Stimulated activated CD4-positive, alpha-beta T cell treated with anti-CD3 and anti-CD28 coated beads, Interleukin-2, amount 100 ng/mL, for 4 hours (primary cell): ENCODE data around the gene APOL3.
A peak's percentile ranks its signal among the peaks of the same experiment; 100 is the strongest.
"Not testable (repeated sequence)": the region's sequence is repeated elsewhere in the genome, so short reads cannot be mapped to it uniquely, and the experiment has no call there.

Source experiments
- DNase-seq: peaks from one replicate; pipeline ENCODE4 v3.0.0-alpha.2; 2020; ENCODE audit warnings: low read depth

Gene APOL3

DNA sequence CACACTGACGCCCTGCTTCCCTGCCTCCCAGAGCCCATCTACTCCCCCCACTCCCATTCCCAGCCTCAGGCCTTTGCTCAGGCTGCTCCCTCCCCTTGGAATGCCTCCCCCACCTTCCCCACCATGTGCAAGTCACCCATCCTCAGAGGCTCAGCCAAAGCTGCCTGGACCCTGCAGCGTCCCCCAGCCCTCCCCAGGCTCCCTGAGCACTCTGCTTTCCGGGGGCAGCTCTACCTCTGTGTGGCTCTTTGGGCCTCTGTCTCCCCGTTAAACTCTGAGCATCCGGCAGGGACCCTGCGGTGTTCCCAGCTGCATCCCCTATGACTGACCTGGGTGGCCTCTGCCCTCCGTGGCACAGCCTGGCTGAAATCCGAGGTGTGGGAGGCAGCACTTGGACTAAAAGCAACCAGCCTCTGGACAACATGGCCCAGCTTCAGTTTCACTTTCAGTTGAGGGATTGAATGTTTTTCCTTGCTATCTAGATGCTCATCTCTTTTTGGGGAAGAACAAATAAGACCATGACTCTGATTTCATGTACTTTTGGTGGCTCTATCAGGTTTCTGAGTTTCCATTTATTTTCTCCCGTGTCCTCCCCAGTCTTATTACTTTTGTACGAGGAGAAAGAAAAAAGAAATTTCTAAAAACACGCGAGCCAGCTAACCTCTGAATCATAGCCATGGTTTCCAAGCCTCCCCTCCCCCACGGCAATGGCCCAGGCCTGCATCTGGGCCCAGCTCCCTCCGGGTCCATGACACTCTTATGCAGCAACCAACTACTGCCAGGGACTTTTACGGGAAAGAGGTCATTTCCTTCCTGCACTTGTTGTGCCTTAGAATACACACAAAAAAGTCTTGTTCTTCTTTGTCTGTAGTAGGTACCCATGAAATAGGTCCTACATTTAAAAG lies 3.8 kb downstream of the APOL3 start:
- DNase-seq, result peak; percentile 60

- no peak for DNase-seq
Measured at GRCh38 chr22:36156119-36156514, 4.4 kb downstream of the APOL3 start.

GRCh38 chr22:36155702-36156101 lies 4.9 kb downstream of the APOL3 start:
- no peak for DNase-seq

DNA sequence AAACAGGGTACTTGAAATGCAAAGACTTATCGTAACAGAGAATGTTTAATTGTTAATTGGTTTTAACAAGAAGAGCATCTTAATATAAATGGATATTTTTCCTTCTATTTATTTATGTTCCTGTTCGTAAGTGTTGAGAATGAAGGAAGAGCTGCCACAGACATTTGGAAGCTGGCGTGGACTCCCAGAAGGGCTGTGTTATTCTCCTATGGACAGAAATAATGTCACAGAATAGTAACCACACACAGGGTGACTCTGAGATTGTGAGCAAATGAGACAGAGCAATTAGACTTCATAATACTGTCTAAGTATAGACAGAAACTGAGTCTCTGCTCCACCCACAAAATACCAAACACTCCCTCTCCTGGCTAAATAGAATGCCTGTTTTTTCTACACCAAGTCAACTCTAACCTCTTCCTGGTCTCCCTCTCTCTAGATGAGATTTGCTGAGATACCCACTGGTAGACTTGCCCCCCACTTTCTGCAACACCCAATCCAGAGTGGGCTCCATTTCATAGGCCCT lies 6.1 kb downstream of the APOL3 start:
- no peak for DNase-seq

DNA sequence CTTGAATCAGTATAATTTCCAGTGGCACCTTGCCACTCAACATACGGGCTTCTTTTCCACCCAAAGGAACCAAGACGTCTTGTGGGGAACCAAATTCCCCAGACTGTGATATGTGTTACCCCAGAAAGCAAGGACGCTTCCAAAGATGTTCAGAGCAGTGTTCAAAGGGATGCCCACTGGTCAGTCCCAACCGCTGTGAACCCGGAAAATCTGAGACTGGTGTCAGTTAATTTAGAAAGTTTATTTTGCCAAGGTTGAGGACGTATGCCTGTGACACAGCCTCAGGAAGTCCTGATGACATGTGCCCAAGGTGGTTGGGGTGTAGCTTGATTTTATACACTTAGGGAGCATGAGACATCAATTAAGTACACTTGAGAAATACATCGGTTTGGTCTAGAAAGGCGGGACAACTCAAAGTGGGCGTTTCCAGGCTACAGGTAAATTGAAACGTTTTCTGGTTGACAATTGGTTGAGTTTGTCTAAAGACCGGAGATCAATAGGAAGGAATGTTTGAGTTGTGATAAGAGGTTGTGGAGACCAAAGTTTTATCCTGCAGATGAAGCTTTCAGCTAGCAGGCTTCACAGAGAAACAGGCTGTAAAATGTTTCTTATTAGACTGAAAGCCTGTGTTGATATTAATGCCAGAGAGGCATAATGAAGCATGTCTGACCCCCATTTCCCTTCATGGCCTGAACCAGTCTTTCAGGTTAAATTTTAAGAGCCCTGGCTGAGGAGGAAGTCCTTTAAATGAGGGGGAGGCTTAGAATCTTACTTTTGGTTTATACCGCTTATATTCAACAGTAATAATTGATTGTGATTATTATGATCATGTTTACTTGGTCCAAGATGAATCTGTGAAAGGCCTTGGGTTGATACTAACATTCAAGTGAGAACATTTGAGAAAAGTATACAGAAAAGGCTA lies 6.8 kb downstream of the APOL3 start:
- no peak for DNase-seq

DNA sequence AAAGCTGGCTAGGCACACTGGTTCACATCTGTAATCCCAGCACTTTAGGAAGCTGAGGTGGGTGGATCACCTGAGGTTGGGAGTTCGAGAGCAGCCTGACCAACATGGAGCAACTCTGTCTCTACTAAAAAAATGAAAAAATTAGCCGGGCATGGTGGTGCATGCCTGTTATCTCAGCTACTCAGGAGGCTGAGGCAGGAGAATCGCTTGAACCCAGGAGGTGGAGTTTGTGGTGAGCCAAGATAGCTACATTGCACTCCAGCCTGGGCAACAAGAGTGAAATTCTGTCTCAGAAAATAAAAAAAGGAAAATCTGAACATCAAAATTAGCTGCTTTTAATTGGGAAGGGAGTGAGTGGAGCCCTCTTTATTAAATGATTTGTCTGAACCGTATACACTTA lies 7.7 kb downstream of the APOL3 start:
- not testable (repeated sequence) for DNase-seq

DNA sequence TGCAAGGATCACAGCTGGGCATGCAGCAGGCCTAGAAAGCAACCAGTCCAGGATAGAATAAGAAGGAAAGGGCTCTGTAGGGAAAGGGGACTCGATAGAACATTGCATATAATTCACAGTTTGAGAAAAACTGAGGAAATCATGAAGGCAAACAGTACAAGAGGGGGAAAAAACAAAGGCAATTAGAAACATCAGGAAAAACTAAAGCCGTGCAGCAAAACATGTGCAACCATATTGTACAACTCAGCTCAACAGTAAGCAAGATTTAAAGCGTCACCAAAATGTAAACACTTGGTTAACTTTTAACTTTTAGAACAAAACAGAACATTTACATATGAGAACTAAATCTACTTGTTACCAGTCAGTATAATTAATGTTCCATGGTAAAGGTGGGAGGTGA lies 8.5 kb downstream of the APOL3 start:
- no peak for DNase-seq

- DNase-seq, result no peak
Measured at GRCh38 chr22:36151006-36151595, 9.5 kb downstream of the APOL3 start.

- no peak for DNase-seq
Measured at GRCh38 chr22:36149441-36149840, 11.1 kb downstream of the APOL3 start.

GRCh38 chr22:36148411-36148810 lies 12.1 kb downstream of the APOL3 start:
- DNase-seq, result no peak

GRCh38 chr22:36147196-36147791 lies 13.3 kb downstream of the APOL3 start:
- DNase-seq, result no peak

- no peak for DNase-seq
Measured at GRCh38 chr22:36145881-36146280, 14.7 kb downstream of the APOL3 start.

DNA sequence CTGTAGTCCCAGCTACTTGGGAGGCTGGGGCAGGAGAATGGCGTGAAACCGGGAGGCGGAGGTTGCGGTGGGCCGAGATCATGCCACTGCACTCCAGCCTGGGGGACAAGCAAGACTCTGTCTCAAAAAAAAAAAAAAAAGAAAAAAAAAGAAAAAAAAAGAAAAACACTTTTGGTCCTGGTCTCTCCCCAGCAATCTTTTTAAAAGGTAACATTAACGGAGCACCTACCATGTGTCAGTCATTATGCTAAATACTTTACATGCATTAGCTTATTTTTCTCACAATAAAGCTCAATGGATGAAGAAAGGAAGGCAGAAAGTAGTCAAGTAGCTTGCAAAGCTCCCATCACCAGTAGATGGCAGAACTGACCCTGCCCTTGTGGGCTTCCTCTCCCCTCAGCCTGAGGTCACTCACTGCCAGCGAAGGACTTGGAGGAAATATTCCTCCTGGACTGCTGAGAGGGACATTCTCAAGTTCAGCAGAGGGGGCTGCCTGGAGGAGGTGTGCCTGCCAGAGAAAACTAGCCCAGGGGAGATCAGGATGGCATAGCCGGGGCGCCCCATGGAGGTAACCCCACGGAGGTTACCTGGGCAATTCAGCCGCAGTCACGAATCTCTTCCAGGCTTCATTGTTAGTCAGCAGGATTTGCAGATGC lies 15.5 kb downstream of the APOL3 start:
- DNase-seq, result no peak

DNA sequence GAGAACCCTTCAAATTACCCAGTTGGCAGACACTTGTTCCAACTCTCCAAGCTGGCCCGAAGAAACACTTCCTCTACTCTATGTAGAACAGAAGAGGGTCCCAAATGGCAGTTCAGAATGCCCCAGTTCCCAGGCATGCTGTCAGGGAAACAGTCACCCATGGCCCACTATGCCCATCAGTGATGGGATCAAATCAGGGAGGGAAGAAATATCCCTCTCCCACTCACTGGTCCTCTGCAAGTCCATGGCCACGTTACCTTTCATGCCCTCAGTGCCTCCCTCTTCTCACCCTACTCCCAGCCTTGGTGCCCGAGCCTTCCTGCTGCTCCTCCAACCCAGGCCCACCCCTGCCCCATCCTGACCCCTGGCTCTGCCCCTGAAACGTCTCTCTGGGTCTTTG lies 16.6 kb downstream of the APOL3 start:
- DNase-seq, result no peak

DNA sequence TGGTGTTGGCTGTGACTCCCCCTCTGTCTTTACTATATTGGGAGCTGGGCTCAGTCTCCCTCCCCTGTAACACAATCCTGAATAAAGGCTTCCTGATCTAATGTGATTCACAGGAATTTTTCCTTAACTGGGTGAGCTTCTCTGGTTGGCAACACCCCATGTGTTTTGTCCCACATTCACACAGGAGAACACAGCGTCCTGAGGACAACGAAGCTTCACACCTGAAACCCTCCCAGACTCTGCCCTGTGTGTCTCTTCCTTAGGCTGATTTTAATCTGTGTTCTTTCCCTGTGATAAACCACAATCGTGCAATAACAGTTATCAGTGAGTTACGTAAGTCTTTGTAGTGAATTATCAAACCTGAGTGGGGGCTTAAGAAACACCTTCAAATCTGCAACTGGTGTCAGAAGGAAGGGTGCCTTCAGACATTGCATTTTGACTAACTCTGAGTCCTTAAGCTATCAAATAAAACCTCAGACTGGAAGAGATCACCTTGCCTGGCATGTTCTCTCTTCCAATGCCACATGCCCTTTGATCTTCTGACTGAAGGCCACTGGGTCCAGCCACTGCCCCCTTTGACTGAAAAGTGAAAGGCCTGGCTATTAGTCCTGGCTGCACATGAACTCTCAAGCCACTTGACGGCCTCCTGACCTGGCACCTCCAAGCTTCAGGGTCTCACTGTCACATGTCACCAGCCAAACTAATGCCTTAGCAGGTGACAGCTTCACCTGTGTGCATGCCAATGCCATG lies 17.3 kb downstream of the APOL3 start:
- DNase-seq, result no peak

DNA sequence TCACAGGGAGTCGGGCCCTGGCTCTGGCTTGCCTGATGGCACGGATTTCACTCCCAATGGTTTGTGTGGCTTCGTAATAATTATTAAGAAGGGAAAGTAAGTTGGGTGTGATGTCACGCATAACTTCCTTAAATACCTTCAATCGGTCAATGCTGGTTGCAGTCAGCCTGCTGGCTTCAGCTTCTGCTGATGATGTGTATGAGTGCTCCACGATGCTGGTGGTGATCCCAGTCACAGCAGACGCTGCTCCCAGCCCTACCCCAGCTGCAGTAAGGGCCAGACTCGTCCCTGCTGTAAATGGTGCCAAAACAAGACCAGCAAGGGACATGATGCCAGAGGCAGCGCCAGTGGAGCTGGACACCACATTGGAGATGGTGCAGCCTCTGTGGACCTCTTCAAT lies 19.1 kb downstream of the APOL3 start:
- DNase-seq, result no peak

- not testable (repeated sequence) for DNase-seq
Measured at GRCh38 chr22:36138709-36139108, 21.8 kb downstream of the APOL3 start.

GRCh38 chr22:36136988-36137387 lies 23.6 kb downstream of the APOL3 start:
- no peak for DNase-seq

- DNase-seq, result no peak
Measured at GRCh38 chr22:36136475-36136874, 24.1 kb downstream of the APOL3 start.

DNA sequence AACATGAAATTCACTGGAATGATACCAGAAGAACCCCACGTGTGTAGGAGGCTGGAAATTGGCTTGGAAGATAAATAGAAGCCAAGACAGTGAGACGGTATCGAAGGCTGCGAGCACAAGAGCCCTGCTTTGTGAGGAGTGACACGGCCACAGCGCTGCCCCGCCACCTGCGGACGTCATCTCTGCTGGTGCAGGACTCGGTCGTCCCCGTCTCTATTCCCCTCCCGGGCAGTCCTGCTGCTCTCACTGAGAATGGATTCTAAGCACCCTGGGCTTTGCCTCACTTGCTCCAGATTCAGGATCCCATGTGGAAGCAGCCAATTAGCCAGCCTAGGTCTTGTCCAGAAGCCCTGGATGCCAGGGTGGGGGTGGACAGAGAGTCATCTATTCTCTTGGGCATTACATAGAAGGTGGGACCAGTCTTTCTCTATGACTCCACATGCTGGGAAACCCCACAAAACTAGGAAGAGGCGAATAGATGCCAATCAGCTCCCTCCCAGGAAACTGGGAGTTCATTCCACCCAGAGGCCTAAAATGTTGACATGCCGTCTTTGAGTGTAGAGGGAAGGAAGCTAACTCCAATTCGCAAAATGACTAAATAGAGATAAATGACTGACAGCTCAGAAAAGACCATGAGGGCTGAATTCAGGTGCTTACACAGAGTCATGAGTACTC lies 25.1 kb downstream of the APOL3 start:
- no peak for DNase-seq
